Measurements from ENCODE around the gene GALNTL6. TPM values are rescaled to one million over a fixed set of nuclear protein-coding genes. Genes with fewer than 3 reads are reported as not detected.

The GALNTL6 gene
- not detected in 2 replicates for total RNA-seq (2014; rRNA removed; shearing (Covaris generic))

DNA sequence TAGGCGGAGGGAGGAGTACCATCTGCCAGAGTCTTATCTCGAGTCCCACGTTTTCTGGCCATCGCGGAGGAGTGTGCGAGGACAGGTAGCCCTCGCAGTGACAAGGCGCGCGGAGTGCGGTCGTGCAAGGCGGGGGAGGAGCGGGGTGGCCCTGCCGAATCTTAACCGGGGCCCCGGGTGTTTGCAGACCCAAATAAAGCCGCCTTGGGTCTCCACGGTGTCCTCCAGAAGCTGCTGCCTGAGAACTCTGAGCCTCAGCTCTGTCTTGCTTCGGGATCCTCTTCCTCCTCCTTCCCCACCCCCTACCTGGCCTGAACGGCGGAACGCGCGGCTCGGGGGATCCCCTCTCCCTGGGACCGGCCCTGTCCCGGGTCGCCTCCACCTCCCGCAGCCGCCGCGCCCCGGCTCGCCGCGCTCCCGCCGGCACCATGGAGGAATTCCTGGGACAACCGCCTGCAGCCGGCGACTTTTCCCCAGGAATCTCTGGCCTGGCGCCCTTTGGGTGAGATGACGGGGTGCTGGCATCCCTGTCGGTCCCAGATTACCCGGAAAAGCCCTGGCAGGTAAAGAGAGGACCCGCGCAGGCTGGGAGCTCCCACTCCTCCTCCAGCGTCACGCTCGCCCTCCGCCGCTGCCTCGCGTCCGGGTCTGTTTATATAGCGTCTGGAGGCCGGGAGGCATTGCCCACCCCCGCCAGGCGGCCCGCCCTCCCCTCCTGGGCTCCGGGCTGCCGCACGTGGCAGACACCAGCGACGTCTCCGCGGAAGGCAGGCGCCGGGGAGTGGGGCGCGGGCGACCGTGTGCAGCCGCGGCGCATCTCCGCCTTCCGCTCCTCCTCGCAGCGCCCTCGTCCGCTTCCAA, at the start of gene GALNTL6:
Gene GALNTL6, plus strand, starts transcription at position 740 of the 861 bp plus-strand sequence.
- DNase-seq (ENCODE audit: low spot score) = no peak

DNA sequence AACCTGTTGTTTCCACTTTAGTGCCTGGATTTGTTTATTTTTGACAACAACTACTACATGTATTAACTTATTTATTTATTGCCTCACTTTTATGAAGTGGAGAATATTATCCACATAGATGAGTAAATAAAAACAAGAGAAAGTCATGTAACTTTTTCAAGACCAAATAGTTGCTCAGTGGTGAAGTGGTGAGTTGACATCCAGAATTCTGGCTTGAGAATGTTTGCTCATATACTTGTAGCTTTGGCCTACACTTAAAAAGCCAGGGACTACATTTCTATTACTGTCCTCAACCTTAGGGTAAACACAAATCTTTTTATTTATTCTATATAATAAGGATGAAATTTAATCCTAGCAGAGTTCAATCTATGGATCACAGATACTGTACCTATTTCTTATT, 47.7 kb upstream of the GALNTL6 start:
- no peak for DNase-seq (ENCODE audit: low spot score)

DNA sequence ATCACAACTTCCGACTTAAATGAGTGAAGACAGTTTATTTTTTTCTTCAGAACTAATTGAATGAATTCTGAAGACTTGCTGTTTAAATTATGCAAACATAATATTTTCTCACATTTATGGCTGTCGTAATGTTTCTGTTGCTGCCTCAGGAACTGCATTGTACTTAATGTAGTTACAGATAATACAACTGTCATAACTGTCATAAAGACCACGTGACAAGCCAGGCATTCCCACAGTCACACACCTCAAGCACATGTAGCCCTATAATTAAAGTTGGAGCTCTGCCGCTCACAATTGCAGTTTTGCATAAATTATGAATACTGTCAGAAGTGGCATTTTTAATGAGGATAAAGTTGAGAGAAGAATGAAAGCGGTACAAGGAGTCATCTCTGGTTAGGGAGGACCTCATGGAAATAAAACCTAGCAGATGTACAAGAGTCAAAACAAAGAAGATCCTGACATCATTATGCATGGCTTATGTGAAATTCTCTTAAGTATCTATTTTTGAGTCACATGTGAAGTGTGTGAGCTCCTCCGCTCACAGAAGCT, 38.5 kb upstream of the GALNTL6 start:
- DNase-seq (ENCODE audit: low spot score) = no peak

DNA sequence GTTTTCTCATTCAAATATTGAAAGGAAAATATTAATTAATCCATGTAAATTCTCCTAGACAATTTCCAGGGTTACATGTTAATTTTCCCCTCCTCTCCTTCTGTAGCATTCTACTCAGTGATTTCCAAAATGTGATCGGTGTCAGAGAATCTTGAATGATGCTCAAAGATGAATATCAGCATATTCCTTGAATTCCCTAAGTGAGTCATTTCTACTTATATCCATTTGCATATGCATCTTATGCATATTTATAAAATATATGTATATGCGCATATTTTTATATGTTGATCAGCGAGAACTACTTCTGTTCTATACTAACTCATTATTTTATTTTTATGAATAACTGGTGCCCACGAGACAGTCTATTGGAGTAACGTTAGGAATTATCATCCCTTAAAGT, 33.9 kb upstream of the GALNTL6 start:
- DNase-seq (ENCODE audit: low spot score) = no peak

DNA sequence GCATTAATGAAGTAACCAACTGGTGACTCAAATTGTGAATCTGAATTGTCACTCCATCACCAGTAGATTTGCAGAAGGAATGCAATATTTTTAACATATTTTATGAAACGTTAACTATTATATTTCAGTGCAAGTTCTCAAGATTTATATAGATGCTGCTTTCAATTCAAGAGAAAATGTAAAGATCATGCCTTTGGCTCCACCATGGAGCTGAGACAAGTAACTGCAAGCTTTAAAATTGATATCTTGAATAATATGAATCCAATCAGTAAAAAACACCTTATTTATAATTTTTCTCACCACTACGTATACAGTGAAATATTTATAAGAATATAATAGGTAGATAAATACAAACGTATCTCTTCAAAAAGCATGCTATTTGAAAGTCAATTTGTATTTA, 27.8 kb upstream of the GALNTL6 start:
- no peak for DNase-seq (ENCODE audit: low spot score)

DNA sequence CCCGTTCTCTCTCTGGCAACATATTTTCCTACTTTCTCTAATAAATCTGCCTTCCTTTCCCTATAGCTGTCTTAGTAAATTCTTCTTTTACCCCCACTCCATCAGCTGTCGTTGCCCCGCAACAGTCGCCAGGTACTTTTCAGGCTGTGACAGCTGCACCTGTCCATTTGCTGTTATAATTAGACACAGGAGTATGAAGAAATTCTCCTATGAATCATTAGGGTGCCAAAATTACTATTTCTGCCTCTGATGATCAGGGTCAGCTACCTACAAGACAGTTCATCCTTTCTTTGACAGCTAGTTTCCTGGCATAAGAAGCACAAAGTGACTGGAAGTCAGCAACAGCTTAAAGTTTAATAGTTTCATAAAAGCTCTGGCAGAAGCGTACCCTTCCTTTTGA, 19.5 kb upstream of the GALNTL6 start:
- no peak for DNase-seq (ENCODE audit: low spot score)

DNA sequence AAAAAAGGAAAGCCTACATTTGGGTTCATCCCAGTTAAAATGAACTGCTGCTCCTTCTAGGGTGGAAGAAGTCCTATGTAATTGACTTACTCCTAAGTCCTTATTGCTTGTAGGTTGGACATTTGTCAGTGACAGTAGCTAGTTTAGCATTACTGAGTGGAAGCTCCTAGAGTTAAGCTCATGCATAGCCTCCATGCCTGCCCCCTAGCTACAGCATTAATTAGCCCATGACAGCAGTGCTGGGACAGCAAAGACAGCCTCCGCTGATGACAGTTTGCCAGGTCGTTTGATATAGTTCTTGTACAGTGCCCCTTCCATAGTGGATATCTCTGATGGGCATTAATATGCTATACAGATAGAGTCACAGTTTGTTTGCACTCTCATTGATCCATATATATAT, 18.7 kb upstream of the GALNTL6 start:
- DNase-seq (ENCODE audit: low spot score) = no peak

DNA sequence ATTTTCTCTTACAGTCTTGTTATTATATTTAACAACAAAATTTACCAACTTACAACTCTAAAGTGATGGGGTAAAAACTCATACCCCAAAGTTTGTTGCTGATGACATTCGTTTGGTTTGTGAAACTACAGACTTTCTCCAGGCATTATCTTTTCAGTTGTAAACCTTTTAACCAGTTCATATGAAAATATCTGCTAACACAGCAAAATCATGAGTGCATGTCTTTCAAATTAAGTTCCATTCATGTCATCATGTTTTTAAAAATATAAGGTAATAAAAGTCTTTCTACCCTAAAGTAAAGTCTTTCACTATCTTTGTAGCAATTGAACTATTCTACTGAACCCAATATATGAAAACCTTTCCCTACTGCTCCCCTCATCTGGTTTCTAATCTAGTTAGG, 3.4 kb upstream of the GALNTL6 start:
- DNase-seq (ENCODE audit: low spot score) = no peak

DNA sequence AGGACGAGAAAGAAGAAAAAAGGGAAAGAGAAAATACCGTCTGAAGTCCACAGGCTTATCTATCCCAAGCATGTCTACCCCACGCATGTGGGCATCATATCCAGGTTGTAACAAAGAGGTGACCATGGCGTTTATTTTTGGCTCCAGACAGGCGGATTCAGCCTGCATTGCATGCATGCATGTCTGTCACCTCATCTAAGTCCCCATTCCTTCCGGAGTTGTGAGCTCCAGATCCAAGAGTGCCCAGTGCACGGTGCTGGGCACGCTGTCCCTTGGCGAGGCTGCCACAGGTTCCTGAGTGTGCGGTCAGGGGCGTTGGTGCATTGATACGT, 905 bp upstream of the GALNTL6 start:
- no peak for DNase-seq (ENCODE audit: low spot score)

DNA sequence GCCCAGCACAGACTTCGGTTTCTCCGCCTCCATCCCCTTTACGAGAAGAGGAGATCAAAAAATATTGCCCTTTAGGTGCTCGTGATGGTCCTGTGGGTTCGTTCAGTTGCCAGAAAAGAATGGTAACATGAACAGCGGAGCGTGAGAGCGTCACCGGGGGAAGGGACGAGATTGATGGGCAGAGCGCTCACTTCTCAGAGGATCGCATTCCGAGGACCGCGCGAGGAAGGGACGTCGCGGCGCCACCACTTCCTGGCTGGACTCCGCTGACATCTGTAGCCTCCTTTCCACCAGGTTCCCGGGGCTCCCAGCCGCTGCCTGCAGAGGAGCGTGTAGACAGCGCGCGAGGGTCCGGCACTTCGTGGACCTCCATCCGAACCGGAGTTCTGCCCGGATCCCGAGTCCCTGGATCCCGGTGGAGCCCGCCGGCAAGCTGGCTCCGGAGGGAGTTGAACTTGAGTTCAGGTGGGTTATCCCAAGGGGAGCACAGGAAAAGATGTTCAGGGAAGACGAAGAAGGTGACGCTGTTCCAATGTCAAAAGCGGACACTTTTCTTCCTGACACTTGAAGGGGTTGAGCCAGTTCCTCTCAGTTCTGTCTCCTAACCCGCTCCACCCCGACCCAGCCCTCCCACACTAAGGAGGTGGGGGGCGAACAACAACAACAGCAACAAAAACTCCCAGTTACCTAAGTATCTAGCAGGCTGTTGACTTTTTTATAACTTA, 484 bp downstream of the GALNTL6 start:
- no peak for DNase-seq (ENCODE audit: low spot score)

DNA sequence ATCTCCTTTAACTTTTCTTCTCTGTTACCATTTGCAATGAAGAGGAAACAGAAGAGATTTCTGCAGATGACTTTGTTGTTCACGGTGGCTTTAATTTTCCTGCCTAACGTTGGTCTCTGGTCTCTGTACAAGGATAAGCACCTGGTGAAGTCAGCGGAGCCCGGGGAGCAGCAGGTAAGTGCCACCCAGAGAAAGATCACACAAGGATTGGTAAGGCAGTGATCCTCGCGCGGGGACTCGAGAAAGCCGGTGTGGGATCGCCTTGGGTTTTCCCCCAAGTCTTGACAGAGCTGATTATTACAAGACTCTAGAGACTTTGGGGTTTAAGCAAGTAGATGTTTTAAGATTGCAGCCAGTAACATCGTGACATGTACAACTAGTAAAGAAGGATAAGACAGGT, 1.3 kb downstream of the GALNTL6 start:
- no peak for DNase-seq (ENCODE audit: low spot score)

DNA sequence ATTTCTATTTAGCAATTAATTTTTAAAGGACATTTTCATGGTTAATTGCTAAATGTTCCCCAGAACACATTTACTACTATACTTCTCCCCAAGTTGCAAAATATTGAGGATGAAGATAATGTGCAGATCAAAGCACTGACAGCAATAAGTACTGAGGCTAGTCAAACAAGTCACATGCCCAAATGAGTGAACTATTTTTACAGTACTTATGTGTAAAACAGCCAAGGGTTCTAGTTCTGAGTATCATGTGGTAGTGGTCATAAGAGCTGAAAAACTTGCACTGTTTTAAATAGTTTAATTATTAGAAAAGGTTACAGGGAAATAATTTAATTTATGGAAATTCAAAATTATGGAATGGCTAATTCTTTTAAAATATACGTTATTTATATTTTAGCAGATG, 3.8 kb downstream of the GALNTL6 start:
- DNase-seq (ENCODE audit: low spot score) = no peak

DNA sequence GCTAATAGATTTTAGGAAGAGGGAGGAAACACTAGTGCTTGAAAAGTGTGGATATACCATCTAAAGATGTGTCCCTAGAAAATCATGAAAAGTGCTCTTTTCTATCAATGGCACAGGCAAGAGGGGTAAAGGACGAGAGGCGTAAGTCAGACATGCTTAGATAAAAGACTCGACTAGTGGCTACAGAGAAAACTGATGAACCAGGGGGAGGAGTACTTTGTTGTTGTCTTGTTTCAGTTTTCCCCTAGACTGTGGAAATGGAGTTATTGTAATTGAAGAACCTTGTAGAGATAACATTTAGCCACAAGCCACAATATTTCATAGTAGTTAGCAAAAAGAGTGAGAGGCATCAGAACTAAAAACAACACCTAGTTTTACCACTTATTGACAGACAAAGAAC, 21.4 kb downstream of the GALNTL6 start:
- peak; percentile 1 for DNase-seq (ENCODE audit: low spot score)

DNA sequence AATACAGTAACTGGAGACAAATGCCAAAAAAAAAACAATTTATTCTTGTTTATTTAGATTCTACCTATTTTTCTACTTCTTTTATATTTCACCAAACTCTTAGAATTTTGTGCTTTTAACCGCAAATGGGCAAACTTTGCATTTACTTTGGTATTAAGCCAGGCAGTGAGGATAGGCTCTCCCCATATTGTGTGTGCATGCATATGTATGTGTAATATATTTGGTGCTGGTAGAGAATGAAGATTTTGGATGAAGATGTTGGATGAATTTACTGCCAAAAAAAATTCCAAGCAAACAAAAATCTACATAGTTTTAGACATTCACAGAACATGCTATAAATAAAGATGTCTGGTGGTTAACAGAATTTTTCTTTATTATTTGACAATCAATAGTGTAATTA, 30.3 kb downstream of the GALNTL6 start:
- DNase-seq (ENCODE audit: low spot score) = no peak

DNA sequence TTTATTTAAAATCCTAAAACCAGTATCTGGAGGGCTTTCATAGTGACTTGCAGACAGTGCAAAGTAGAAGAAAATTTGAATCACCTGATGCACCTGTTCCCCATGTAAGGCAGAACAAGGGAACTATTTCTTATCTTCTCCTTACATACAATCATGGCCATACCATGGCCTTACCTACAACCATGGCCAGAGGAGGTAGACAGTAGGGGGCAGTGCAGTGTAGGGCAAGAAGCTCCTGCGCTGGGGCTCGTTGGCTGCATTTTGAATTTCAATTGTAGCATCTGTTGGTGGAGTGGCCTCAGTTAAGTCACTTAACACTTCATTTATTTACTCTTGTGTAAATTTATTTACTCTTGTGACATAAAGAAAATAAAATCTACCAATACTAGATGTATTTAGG, 33.0 kb downstream of the GALNTL6 start:
- DNase-seq (ENCODE audit: low spot score) = peak; percentile 53

DNA sequence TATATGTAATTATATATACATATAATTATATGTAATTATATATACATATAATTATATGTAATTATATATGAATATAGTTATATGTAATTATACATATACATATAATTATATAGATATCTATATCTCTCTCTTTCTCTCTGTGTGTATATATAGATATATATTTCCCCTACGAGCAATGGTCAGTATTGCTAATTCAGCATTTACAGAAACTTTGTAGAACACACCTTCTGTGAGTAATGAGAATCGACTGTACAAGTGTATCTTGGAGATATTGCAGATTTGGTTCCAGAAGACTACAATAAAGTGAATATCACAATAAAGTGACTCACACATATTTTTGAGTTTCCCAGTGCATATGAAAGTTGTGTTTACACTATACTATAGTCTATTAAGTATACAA, 33.7 kb downstream of the GALNTL6 start:
- DNase-seq (ENCODE audit: low spot score) = no peak

DNA sequence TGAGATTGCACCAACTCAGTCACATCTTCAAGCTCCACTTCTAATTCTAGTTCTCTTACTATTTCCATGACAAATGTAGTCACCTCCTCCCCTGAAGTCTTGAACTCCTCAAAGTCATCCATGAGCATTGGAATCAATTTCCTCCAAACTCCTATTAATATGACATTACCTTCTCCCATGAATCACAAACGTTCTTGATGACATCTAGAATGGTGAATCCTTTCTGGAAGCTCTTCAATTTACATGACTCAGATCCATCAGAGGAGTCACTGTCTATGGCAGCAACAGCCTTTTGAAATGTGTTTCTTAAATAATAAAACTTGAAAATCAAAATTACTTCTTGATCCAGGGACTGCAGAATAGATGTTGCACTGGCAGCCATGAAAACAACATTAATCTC, 34.5 kb downstream of the GALNTL6 start:
- no peak for DNase-seq (ENCODE audit: low spot score)

DNA sequence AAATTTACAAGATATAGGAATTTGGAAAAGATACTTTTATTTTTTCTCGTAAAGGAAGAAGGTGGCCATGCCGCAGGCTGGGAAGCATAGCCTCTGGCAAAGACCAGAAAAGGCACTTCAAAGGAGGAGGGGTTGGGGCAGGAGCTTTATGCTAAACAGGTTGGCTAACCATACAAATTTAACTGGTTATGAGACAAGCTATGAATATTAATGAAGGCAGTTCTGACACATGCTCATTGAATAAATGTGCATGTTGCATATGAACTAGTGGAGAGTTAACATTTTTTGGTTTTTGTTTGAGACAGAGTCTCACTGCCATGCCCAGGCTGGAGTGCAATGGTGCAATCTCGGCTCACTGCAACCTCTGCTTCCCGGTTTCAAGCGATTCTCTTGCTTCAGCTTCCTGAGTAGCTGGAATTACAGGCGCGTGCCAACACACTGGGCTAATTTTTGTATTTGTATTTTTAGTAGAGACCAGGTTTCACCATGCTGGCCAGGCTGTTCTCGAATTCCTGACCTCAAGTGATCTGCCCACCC, 36.5 kb downstream of the GALNTL6 start:
- no peak for DNase-seq (ENCODE audit: low spot score)

DNA sequence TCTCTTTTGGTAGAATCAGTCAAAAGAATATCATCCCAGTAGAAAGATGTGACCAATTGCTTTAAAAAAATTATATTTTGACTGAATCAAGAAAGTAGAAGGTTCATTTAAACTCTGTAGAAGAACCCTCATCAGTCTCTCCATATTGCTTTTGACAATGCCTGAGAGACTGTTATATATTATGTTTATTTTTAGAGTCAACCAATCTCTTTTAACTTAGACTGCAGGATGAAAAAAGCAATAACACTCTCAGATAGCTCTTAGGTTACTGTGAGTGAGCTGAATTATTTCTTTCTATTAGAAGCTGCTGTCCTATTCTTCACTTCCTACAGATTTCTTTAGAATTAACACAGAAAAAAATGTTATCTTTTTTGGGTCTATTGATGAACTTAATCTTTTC, 38.1 kb downstream of the GALNTL6 start:
- DNase-seq (ENCODE audit: low spot score) = no peak

DNA sequence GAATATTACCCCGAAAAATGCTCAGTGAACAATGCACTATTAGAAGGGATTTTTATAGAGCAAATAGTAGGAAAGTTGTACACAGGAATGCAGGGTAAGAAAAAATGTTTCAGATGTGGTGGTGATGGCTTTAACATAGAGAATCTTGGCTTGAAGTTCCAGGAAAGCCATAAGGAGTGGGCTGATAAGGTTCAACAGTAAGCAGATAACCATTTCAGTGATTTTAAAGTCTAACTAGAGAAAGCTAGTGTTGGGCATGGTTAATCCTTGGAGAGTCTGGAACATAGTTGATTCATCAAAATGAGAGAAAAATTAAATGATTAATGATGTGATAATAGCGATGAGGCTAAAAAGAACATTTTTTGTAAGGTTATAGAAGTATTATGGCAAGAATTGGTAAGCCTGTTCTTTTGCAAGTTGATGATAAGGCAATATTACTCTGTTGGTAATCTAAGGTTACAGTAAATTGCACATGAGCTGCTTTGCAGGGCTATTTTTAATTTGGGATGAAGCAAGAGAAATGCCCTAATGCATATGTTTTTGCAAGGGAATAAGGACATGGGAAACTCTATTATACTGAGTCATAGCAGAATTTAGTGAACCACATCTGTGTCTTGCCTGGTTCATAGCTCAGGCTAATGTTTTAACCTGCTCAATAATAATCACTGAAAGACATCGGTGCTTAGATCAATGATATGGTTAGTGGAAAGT, 44.3 kb downstream of the GALNTL6 start:
- DNase-seq (ENCODE audit: low spot score) = no peak

DNA sequence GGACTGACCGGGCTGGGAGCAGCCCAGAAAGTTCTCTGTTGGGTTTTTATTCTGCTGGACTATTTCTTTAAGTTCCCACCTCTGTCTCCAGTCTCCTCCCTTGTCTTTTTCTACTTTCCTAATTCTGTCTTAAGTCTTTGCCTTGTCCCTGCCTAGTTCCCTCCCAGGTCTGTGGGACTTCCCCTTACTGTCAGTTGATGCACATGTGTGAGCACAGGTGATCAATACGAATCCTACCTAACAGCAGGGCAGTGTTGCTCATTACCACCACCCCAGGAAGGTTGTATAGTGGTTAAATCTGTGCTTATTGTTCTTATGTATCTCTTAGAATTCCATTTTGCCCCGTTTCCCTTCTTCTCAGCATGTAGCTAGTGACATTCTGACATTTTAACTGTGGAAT, 62.1 kb downstream of the GALNTL6 start:
- DNase-seq (ENCODE audit: low spot score) = no peak

DNA sequence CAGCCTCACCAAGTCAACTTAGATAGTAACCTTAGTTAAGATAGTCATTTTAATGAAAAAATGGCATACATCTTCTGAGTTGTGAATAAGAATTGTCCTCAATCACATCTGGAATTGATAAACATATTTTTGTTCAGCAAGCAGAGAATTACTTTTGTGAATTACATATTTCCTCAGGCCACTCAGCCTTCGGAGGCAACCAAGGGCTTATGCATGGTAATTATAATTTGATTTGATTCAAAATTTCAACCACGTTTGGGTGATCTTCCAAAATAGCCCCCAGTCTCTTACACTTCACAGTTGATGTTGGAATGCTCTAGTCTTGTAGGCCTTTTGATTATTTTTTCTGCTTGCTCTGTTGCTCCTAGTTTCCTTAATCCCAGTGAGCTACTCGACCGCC, 63.4 kb downstream of the GALNTL6 start:
- no peak for DNase-seq (ENCODE audit: low spot score)

Data from A172 (cell line).